Ectodermal cell (in vitro differentiated cells): ENCODE measurements around the gene CFAP299.

Experiments
- H3K27ac ChIP-seq: 2 replicates; pipeline ENCODE4 v1.7.0; 2013; ENCODE audit warnings: mild to moderate bottlenecking, low read depth, low read length; ENCODE audit not compliant: insufficient read depth, poor library complexity, severe bottlenecking
- H3K27me3 ChIP-seq: 2 replicates; pipeline ENCODE4 v1.7.0; 2013; ENCODE audit warnings: mild to moderate bottlenecking, low read length; ENCODE audit not compliant: insufficient read depth, control insufficient read depth, poor library complexity, severe bottlenecking
- H3K36me3 ChIP-seq: one replicate; pipeline ENCODE4 v1.7.0; 2013; ENCODE audit warnings: low read length; ENCODE audit not compliant: control insufficient read depth, insufficient read depth
- H3K4me1 ChIP-seq: one replicate; pipeline ENCODE4 v1.7.0; 2013; ENCODE audit warnings: low read length; ENCODE audit not compliant: control insufficient read depth, insufficient read depth
- H3K4me3 ChIP-seq: 2 replicates; pipeline ENCODE4 v1.7.0; 2013; ENCODE audit warnings: low read depth, low read length, control low read depth; ENCODE audit not compliant: insufficient read depth
- H3K9me3 ChIP-seq: 2 replicates; pipeline ENCODE4 v1.7.0; 2013; ENCODE audit warnings: mild to moderate bottlenecking, low read length, moderate library complexity; ENCODE audit not compliant: control insufficient read depth
- WGBS, 2 experiments: methylation state at CpG; one replicate each; pipeline ENCODE4 v1.1.7; 2013; ENCODE audit warnings: missing lambda C conversion rate in 2 of 2; 5-methylcytosine and 5-hydroxymethylcytosine counted together

CFAP299 gene

GRCh38 chr4:80360900-80361299 is 25.4 kb downstream of the CFAP299 start:
- Histone ChIP-seq H3K9me3 (no peaks in the 10 kb centered on the region), H3K27ac (no peak overlapping the region), H3K36me3 (no peaks in the 10 kb centered on the region), H3K4me3 (no peak overlapping the region), H3K27me3 (no peaks in the 10 kb centered on the region), H3K4me1 (no peaks in the 10 kb centered on the region)
- 83 to 89% methylated on average over 2 to 3 of the region's 3 CpGs for WGBS, 2 experiments

GRCh38 chr4:80361329-80361900 is 25.9 kb downstream of the CFAP299 start:
- Histone ChIP-seq H3K4me1 (no peaks in the 10 kb centered on the region), H3K4me3 (no peak overlapping the region), H3K27ac (no peak overlapping the region)

GRCh38 chr4:80362578-80363181 is 27.1 kb downstream of the CFAP299 start:
- Histone ChIP-seq H3K4me3 (no peak overlapping the region), H3K9me3 (no peaks in the 10 kb centered on the region), H3K27ac (no peak overlapping the region), H3K27me3 (no peaks in the 10 kb centered on the region), H3K36me3 (no peaks in the 10 kb centered on the region), H3K4me1 (no peaks in the 10 kb centered on the region)
- 15% methylated on average over 4 of the region's 4 CpGs for WGBS, 2 experiments

More at GRCh38 chr4:80361329-80361900, 25.9 kb downstream of the CFAP299 start:
- Histone ChIP-seq H3K27me3 (no peaks in the 10 kb centered on the region), H3K36me3 (no peaks in the 10 kb centered on the region), H3K9me3 (no peaks in the 10 kb centered on the region)
- WGBS, 2 experiments = no CpG with 5 or more reads among the region's 1 CpG

GRCh38 chr4:80365928-80366327 is 30.4 kb downstream of the CFAP299 start:
- H3K27me3 ChIP-seq = no peaks in the 10 kb centered on the region
- H3K27ac ChIP-seq = no peak overlapping the region
- 100% methylated on average over 1 of the region's 1 CpG; no CpG with 5 or more reads in 1 of the 2 experiments for WGBS, 2 experiments
- H3K4me1 ChIP-seq = no peaks in the 10 kb centered on the region
- H3K36me3 ChIP-seq = no peaks in the 10 kb centered on the region
- H3K4me3 ChIP-seq = no peak overlapping the region
- H3K9me3 ChIP-seq = no peaks in the 10 kb centered on the region

GRCh38 chr4:80367737-80368136 is 32.2 kb downstream of the CFAP299 start:
- 89 to 94% methylated on average over 2 of the region's 2 CpGs for WGBS, 2 experiments
- no peaks in the 10 kb centered on the region for H3K36me3 ChIP-seq

GRCh38 chr4:80370635-80371034 is 35.1 kb downstream of the CFAP299 start:
- H3K27ac ChIP-seq = no peak overlapping the region
- H3K9me3 ChIP-seq = no peaks in the 10 kb centered on the region
- no peaks in the 10 kb centered on the region for H3K4me1 ChIP-seq
- no peaks in the 10 kb centered on the region for H3K36me3 ChIP-seq
- WGBS, 2 experiments = 94% methylated on average over 3 of the region's 3 CpGs
- H3K4me3 ChIP-seq = no peak overlapping the region
- no peaks in the 10 kb centered on the region for H3K27me3 ChIP-seq

More at GRCh38 chr4:80367737-80368136, 32.2 kb downstream of the CFAP299 start:
- H3K4me1 ChIP-seq = no peaks in the 10 kb centered on the region
- H3K4me3 ChIP-seq = no peak overlapping the region
- no peaks in the 10 kb centered on the region for H3K9me3 ChIP-seq
- no peaks in the 10 kb centered on the region for H3K27me3 ChIP-seq
- H3K27ac ChIP-seq = no peak overlapping the region

- H3K4me1 ChIP-seq = no peaks in the 10 kb centered on the region
- no peaks in the 10 kb centered on the region for H3K27me3 ChIP-seq
- WGBS, 2 experiments = 89 to 93% methylated on average over 2 of the region's 2 CpGs
- H3K9me3 ChIP-seq = no peaks in the 10 kb centered on the region
- no peak overlapping the region for H3K4me3 ChIP-seq
- no peaks in the 10 kb centered on the region for H3K36me3 ChIP-seq
- H3K27ac ChIP-seq = no peak overlapping the region
Observed at GRCh38 chr4:80371046-80371445, 35.5 kb downstream of the CFAP299 start.

- H3K4me3 ChIP-seq = no peak overlapping the region
- no peaks in the 10 kb centered on the region for H3K4me1 ChIP-seq
- no peaks in the 10 kb centered on the region for H3K9me3 ChIP-seq
- H3K27ac ChIP-seq = no peak overlapping the region
- no peaks in the 10 kb centered on the region for H3K27me3 ChIP-seq
- no peaks in the 10 kb centered on the region for H3K36me3 ChIP-seq
Observed at GRCh38 chr4:80374180-80374579, 38.6 kb downstream of the CFAP299 start.

GRCh38 chr4:80382090-80382832 is 46.7 kb downstream of the CFAP299 start:
- no peaks in the 10 kb centered on the region for H3K4me1 ChIP-seq
- H3K4me3 ChIP-seq = no peak overlapping the region
- H3K27me3 ChIP-seq = no peaks in the 10 kb centered on the region
- no peaks in the 10 kb centered on the region for H3K36me3 ChIP-seq
- 91 to 98% methylated on average over 3 of the region's 3 CpGs for WGBS, 2 experiments
- H3K9me3 ChIP-seq = no peaks in the 10 kb centered on the region
- H3K27ac ChIP-seq = no peak overlapping the region

- no peaks in the 10 kb centered on the region for H3K27me3 ChIP-seq
- H3K4me1 ChIP-seq = no peaks in the 10 kb centered on the region
- no peak overlapping the region for H3K4me3 ChIP-seq
- H3K27ac ChIP-seq = no peak overlapping the region
- 95 to 96% methylated on average over 25 of the region's 25 CpGs for WGBS, 2 experiments
- H3K9me3 ChIP-seq = no peaks in the 10 kb centered on the region
- no peaks in the 10 kb centered on the region for H3K36me3 ChIP-seq
Observed at GRCh38 chr4:80385397-80386280, 50.1 kb downstream of the CFAP299 start.
